Mesothelial cell of epicardium (in vitro differentiated cells): ENCODE data around the gene EGFLAM. TPM values are rescaled to one million over a fixed set of nuclear protein-coding genes. Genes with fewer than 3 reads are reported as not detected.
A peak's percentile ranks its signal among the peaks of the same experiment; 100 is the strongest.

ENCODE experiments used
- DNase-seq, 2 experiments: peaks; one replicate each; pipeline ENCODE4 v3.0.0; 2021; ENCODE audit warnings: low spot score in 2 of 2; ENCODE audit not compliant: unreplicated experiment in 2 of 2
- H3K27ac Mint-ChIP-seq: 2 replicates; pipeline ENCODE4 v1.8.0; 2021; ENCODE audit warnings: mixed read lengths
- H3K27me3 Mint-ChIP-seq: 2 replicates; pipeline ENCODE4 v1.8.0; 2021; ENCODE audit warnings: low read depth, mixed read lengths
- H3K36me3 Mint-ChIP-seq: 2 replicates; pipeline ENCODE4 v1.8.0; 2021; ENCODE audit warnings: mixed read lengths
- H3K4me1 Mint-ChIP-seq: 2 replicates; pipeline ENCODE4 v1.8.0; 2021; ENCODE audit warnings: mixed read lengths
- H3K4me3 Mint-ChIP-seq: 2 replicates; pipeline ENCODE4 v1.8.0; 2021; ENCODE audit warnings: mild to moderate bottlenecking, moderate library complexity, mixed read lengths
- H3K9me3 Mint-ChIP-seq: 2 replicates; pipeline ENCODE4 v1.8.0; 2021; ENCODE audit warnings: mixed read lengths
- CTCF ChIP-seq: fragments of 200-600 bp; sonication (generic); IDR thresholded peaks from one replicate; pipeline ENCODE4 v1.5.0; 2021; ENCODE audit warnings: antibody characterized with exemption; ENCODE audit not compliant: unreplicated experiment
- total RNA-seq: library from RNA; stranded (reverse); gene quantifications from 3 replicates; pipeline ENCODE4 v1.2.1, GENCODE V29; 2021

The EGFLAM gene
- total RNA-seq, 1 donor from 2014 or later, result 6.8 TPM

- Mint-ChIP-seq H3K27ac (no peak overlapping the region), H3K36me3 (no peaks in the 10 kb centered on the region), H3K9me3 (no peaks in the 10 kb centered on the region), H3K4me1 (peaks cover 15% of the 10 kb centered on the region), H3K27me3 (no peaks in the 10 kb centered on the region), H3K4me3 (no peak overlapping the region)
- peak; percentile 63 for TF ChIP-seq CTCF
- peak in 1 of 2 experiments; percentile 54 for DNase-seq
Observed at GRCh38 chr5:38382898-38383297, 124.5 kb downstream of the EGFLAM start.

DNA sequence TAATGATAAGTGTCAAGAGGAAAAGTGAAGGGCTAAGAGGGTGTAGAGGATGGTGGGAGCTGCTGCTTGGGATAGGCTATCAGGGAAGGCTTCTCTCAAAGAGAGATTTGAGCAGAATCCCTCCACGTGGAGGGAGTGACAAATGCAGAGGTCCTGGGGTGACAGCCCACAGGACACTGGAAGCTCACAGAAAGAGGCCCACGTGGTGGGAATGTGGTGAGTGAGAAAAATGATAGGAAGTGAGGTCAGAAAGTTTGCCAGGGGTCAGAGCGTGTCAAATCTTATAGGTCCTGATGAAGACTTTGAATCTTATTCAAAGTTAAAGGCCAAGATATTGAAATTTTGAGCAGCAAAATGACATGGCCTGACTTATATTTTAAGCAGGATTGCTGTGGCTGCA lies 125.3 kb downstream of the EGFLAM start:
- TF ChIP-seq CTCF, result no peak
- Mint-ChIP-seq H3K27me3 (no peaks in the 10 kb centered on the region), H3K27ac (no peak overlapping the region), H3K36me3 (no peaks in the 10 kb centered on the region), H3K4me3 (no peak overlapping the region), H3K4me1 (peaks cover 15% of the 10 kb centered on the region), H3K9me3 (no peaks in the 10 kb centered on the region)
- no peak for DNase-seq

DNA sequence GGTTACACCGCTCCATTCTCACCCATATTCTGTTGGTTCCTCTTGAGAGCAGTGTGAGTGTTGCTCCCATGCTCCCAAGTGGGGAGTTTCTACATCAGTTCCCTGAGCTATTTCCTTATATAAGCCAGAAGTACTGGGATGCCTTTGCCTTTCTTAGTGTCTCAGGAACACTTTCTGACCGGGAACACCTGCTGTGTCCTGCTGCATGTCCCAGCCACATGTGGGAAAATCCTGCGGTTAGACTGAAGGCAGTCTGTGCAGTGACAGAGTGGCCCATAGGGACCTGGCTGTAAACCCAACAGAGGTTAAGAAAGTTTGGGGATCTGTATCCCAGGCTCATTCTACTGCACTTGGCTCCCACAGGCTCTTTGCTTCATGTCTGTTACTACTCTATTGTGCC lies 126.0 kb downstream of the EGFLAM start:
- TF ChIP-seq CTCF, result no peak
- no peak overlapping the region for H3K4me3 Mint-ChIP-seq
- no peaks in the 10 kb centered on the region for H3K36me3 Mint-ChIP-seq
- H3K27ac Mint-ChIP-seq, result no peak overlapping the region
- no peaks in the 10 kb centered on the region for H3K27me3 Mint-ChIP-seq
- no peak for DNase-seq
- H3K9me3 Mint-ChIP-seq, result no peaks in the 10 kb centered on the region
- H3K4me1 Mint-ChIP-seq, result peaks cover 8% of the 10 kb centered on the region

DNA sequence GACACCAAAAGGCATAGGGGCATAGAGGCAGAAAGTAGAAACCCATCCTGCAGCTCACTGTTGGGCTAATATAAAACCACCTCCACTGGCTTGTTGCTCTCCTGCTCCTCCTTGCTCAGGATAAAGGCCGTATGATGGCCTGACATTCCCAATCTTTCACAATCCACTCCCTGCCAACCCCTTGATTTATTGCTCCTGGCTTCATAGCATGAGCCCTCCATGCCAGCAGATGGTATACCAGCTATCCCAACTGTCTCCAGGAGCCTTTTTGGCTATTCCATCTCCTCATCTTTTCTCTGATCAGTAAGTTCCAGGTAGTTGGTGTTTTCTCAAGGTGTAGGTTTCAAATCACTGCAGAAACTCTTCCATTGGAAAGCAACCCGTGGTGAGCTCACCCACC lies 128.8 kb downstream of the EGFLAM start:
- no peak overlapping the region for H3K27ac Mint-ChIP-seq
- peaks cover 2% of the 10 kb centered on the region for H3K9me3 Mint-ChIP-seq
- TF ChIP-seq CTCF, result no peak
- H3K4me3 Mint-ChIP-seq, result no peak overlapping the region
- H3K36me3 Mint-ChIP-seq, result no peaks in the 10 kb centered on the region
- H3K27me3 Mint-ChIP-seq, result no peaks in the 10 kb centered on the region
- no peak for DNase-seq
- H3K4me1 Mint-ChIP-seq, result no peaks in the 10 kb centered on the region

DNA sequence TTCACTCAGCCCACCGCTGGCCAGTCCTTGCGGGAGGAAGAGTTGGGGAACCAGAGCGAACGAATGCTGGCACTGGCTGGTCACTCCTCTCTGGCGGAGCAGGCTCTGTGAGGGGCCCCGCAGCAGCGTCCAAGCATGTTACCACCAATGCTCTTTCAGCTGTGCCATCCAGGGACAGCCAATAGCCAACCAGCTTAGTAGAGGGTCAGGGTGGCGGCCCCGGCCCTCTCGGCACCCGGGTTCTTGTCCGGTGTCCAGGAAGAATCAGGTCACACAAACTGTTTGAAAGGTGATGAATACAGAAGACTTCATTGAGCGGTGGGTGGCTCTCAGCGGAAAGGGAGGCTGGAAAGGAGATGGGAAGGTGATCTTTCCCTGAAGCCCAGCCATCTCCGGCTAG lies 135.3 kb downstream of the EGFLAM start:
- DNase-seq, result no peak
- TF ChIP-seq CTCF, result no peak
- Mint-ChIP-seq H3K9me3 (peaks cover 4% of the 10 kb centered on the region), H3K36me3 (no peaks in the 10 kb centered on the region), H3K4me1 (no peaks in the 10 kb centered on the region), H3K27me3 (peaks cover 20% of the 10 kb centered on the region), H3K27ac (no peak overlapping the region), H3K4me3 (no peak overlapping the region)

DNA sequence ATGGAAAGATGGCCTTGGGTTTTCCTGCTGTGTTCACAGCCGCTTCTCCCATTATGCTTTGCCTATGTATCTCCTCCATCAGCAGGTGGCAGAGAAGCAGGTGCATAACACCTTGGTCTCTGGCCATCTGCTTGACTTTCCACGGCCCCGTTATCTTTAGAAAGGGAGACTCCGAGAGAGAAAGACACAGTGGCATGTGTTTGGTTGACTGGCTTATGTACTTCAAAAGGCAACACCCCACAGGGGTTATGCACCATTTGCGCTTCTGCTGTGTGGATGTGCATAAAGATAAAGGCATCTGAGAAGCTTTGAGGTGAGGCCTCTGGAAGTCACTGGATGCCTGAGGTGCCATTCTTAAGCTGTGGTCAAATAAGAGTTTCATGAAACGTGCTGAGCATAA lies 138.4 kb downstream of the EGFLAM start:
- no peak for DNase-seq
- H3K4me3 Mint-ChIP-seq, result no peak overlapping the region
- H3K36me3 Mint-ChIP-seq, result no peaks in the 10 kb centered on the region
- no peaks in the 10 kb centered on the region for H3K4me1 Mint-ChIP-seq
- H3K27ac Mint-ChIP-seq, result no peak overlapping the region
- H3K9me3 Mint-ChIP-seq, result peaks cover 4% of the 10 kb centered on the region
- TF ChIP-seq CTCF, result no peak
- peaks cover 44% of the 10 kb centered on the region for H3K27me3 Mint-ChIP-seq
